Measurements from ENCODE around the gene NADK2. TPM values are rescaled to one million over a fixed set of nuclear protein-coding genes. Genes with fewer than 3 reads are reported as not detected.
"Not testable (repeated sequence)": the region's sequence is repeated elsewhere in the genome, so short reads cannot be mapped to it uniquely, and the experiment has no call there.

NADK2 gene
- total RNA-seq, 1 experiment from 2014 or later, result 12.2 TPM

GRCh38 chr5:36193746-36194145, 48.0 kb downstream of the NADK2 start:
- no peak overlapping the region for H3K56ac ChIP-seq (ENCODE audit: insufficient read length, low read depth, low read length)
- no peak overlapping the region for H2BK5ac ChIP-seq (ENCODE audit: insufficient read length, low read length)
- H3K4ac ChIP-seq (ENCODE audit: low read depth, low read length), result no peak overlapping the region
- H3K27ac ChIP-seq (ENCODE audit: insufficient read length, low read depth, low read length), result no peak overlapping the region
- no peak overlapping the region for H2BK120ac ChIP-seq (ENCODE audit: low read depth, low read length, poor library complexity, severe bottlenecking)
- H2BK12ac ChIP-seq (ENCODE audit: insufficient read length, low read depth, low read length), result no peak overlapping the region
- no peaks in the 10 kb centered on the region for H3K27me3 ChIP-seq (ENCODE audit: insufficient read depth, low read length)
- DNase-seq, result no peak
- no peak overlapping the region for H3T11ph ChIP-seq (ENCODE audit: low read length)
- no peaks in the 10 kb centered on the region for H3K79me1 ChIP-seq (ENCODE audit: insufficient read depth, low read depth, low read length, poor library complexity, severe bottlenecking)
- no peak for TF ChIP-seq CTCF (conservative IDR thresholded peaks at IDR 0.05)
- Mint-ChIP-seq H3K4me3 (no peak overlapping the region), H3K27ac (no peak overlapping the region), H3K4me1 (no peaks in the 10 kb centered on the region), H3K36me3 (ENCODE audit: insufficient read depth in 1 of 3, low read depth in 3 of 3) (peaks cover 34 to 52% (median 37%) of the 10 kb centered on the region in 3 experiments), H3K27me3 (ENCODE audit: low read depth) (no peaks in the 10 kb centered on the region), H3K9me3 (peaks cover 20 to 28% of the 10 kb centered on the region in 2 experiments)
- H3K4me1 ChIP-seq (ENCODE audit: insufficient read depth, low read length), result no peaks in the 10 kb centered on the region
- H3K79me2 ChIP-seq (ENCODE audit: insufficient read depth, low read length), result no peaks in the 10 kb centered on the region
- no peak overlapping the region for H3K18ac ChIP-seq (ENCODE audit: insufficient read length, low read depth, low read length)
- H3K9ac ChIP-seq (ENCODE audit: extremely low read depth, insufficient read length, low read length), result no peak overlapping the region
- no peak overlapping the region for H2BK15ac ChIP-seq (ENCODE audit: low read depth, low read length)
- H3K9me3 ChIP-seq (ENCODE audit: control insufficient read depth, low read depth, low read length), result no peaks in the 10 kb centered on the region
- no peak overlapping the region for H3K23ac ChIP-seq (ENCODE audit: insufficient read length, low read depth, low read length)
- no peak overlapping the region for H4K91ac ChIP-seq (ENCODE audit: insufficient read length, low read depth, low read length)
- no peaks in the 10 kb centered on the region for H3K23me2 ChIP-seq (ENCODE audit: insufficient read length, low read depth, low read length, poor library complexity, severe bottlenecking)
- no peaks in the 10 kb centered on the region for H4K20me1 ChIP-seq (ENCODE audit: control insufficient read depth, insufficient read depth, insufficient read length)
- no peak overlapping the region for H2AK5ac ChIP-seq (ENCODE audit: insufficient read length, low read length)
- no peak overlapping the region for H2BK20ac ChIP-seq (ENCODE audit: low read depth, low read length, poor library complexity, severe bottlenecking)
- H4K5ac ChIP-seq (ENCODE audit: insufficient read length, low read depth, low read length), result no peak overlapping the region
- H4K8ac ChIP-seq (replicated peaks; ENCODE audit: insufficient read length, low read depth, low read length), result no peak overlapping the region
- WGBS (ENCODE audit: extremely low coverage, insufficient read length, low lambda C conversion rate), result no CpG with 5 or more reads among the region's 5 CpGs
- no peak overlapping the region for H3K4me2 ChIP-seq (ENCODE audit: insufficient read depth, insufficient read length, low read length)
- no peak overlapping the region for H2AFZ ChIP-seq (ENCODE audit: low read length)
- no peak overlapping the region for H3K14ac ChIP-seq (ENCODE audit: insufficient read depth, low read length)

DNA sequence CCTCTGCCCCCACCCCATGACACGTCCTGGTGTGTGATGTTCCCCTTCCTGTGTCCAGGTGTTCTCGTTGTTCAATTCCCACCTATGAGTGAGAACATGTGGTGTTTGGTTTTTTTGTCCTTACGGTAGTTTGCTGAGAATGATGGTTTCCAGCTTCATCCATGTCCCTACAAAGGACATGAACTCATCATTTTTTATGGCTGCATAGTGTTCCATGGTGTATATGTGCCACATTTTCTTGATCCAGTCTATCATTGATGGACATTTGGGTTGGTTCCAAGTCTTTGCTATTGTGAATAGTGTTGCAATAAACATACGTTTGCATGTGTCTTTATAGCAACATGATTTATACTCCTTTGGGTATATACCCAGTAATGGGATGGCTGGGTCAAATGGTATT, 57.3 kb downstream of the NADK2 start:
- not testable (repeated sequence) for H3K23ac ChIP-seq (ENCODE audit: insufficient read length, low read depth, low read length); H3K4me1 Mint-ChIP-seq; H3K27me3 ChIP-seq (ENCODE audit: insufficient read depth, low read length); H2BK15ac ChIP-seq (ENCODE audit: low read depth, low read length); H2AFZ ChIP-seq (ENCODE audit: low read length); H2AK5ac ChIP-seq (ENCODE audit: insufficient read length, low read length); H3K14ac ChIP-seq (ENCODE audit: insufficient read depth, low read length); H3K79me2 ChIP-seq (ENCODE audit: insufficient read depth, low read length); H3T11ph ChIP-seq (ENCODE audit: low read length); H4K5ac ChIP-seq (ENCODE audit: insufficient read length, low read depth, low read length); H3K56ac ChIP-seq (ENCODE audit: insufficient read length, low read depth, low read length); H3K4me3 Mint-ChIP-seq; H3K18ac ChIP-seq (ENCODE audit: insufficient read length, low read depth, low read length); H3K27ac Mint-ChIP-seq; DNase-seq; H2BK5ac ChIP-seq (ENCODE audit: insufficient read length, low read length); H4K91ac ChIP-seq (ENCODE audit: insufficient read length, low read depth, low read length); H3K27me3 Mint-ChIP-seq (ENCODE audit: low read depth); H3K23me2 ChIP-seq (ENCODE audit: insufficient read length, low read depth, low read length, poor library complexity, severe bottlenecking); H4K20me1 ChIP-seq (ENCODE audit: control insufficient read depth, insufficient read depth, insufficient read length); H2BK12ac ChIP-seq (ENCODE audit: insufficient read length, low read depth, low read length); H2BK20ac ChIP-seq (ENCODE audit: low read depth, low read length, poor library complexity, severe bottlenecking); H3K4ac ChIP-seq (ENCODE audit: low read depth, low read length); H4K8ac ChIP-seq (replicated peaks; ENCODE audit: insufficient read length, low read depth, low read length); H3K4me1 ChIP-seq (ENCODE audit: insufficient read depth, low read length); H3K79me1 ChIP-seq (ENCODE audit: insufficient read depth, low read depth, low read length, poor library complexity, severe bottlenecking); H3K27ac ChIP-seq (ENCODE audit: insufficient read length, low read depth, low read length); H3K4me2 ChIP-seq (ENCODE audit: insufficient read depth, insufficient read length, low read length); H3K9me3 ChIP-seq (ENCODE audit: control insufficient read depth, low read depth, low read length); H2BK120ac ChIP-seq (ENCODE audit: low read depth, low read length, poor library complexity, severe bottlenecking); H3K9ac ChIP-seq (ENCODE audit: extremely low read depth, insufficient read length, low read length)
- no CpG with 5 or more reads among the region's 4 CpGs for WGBS (ENCODE audit: extremely low coverage, insufficient read length, low lambda C conversion rate)
- Mint-ChIP-seq H3K9me3 (peaks cover 20 to 30% of the 10 kb centered on the region in 2 experiments), H3K36me3 (ENCODE audit: insufficient read depth in 1 of 3, low read depth in 3 of 3) (peaks cover 73 to 93% (median 89%) of the 10 kb centered on the region in 3 experiments)
